Liver (tissue), 9 donors: Measurements from ENCODE around the gene WWOX. TPM values are rescaled to one million over a fixed set of nuclear protein-coding genes. Genes with fewer than 3 reads are reported as not detected.

Experiments
- DNase-seq: peaks from one replicate; pipeline ENCODE4 v3.0.0-alpha.2; 2017; ENCODE audit warnings: low spot score
- H3K27ac ChIP-seq, 2 donors: one replicate each; pipeline ENCODE4 v1.7.0; 2013; ENCODE audit warnings: inconsistent platforms in 2 of 2, low read length in 2 of 2, control low read depth in 1 of 2, low read depth in 1 of 2, mild to moderate bottlenecking in 1 of 2
- H3K27me3 ChIP-seq, 4 donors: one replicate each; pipeline versions ENCODE4 v1.6.1 to v1.7.0; 2013; ENCODE audit warnings: low read length in 3 of 4, inconsistent platforms in 1 of 4, mild to moderate bottlenecking in 1 of 4, moderate library complexity in 1 of 4; ENCODE audit not compliant: control insufficient read depth in 4 of 4, insufficient read depth in 4 of 4
- H3K36me3 ChIP-seq, 4 donors: one replicate each; pipeline versions ENCODE4 v1.6.1 to v1.7.0; 2013; ENCODE audit warnings: low read length in 3 of 4, mild to moderate bottlenecking in 3 of 4, low read depth in 1 of 4, moderate library complexity in 1 of 4; ENCODE audit not compliant: control insufficient read depth in 4 of 4, insufficient read depth in 3 of 4
- H3K4me1 ChIP-seq, 4 donors: one replicate each; pipeline versions ENCODE4 v1.6.1 to v1.7.0; 2013; ENCODE audit warnings: low read length in 3 of 4, mild to moderate bottlenecking in 3 of 4, moderate library complexity in 1 of 4; ENCODE audit not compliant: control insufficient read depth in 4 of 4, insufficient read depth in 4 of 4
- H3K4me3 ChIP-seq, 3 donors: one replicate each; pipeline versions ENCODE4 v1.6.1 to v1.7.0; 2013; ENCODE audit warnings: low read length in 3 of 3, control low read depth in 1 of 3, low read depth in 1 of 3, mild to moderate bottlenecking in 1 of 3
- H3K9ac ChIP-seq, 2 donors: one replicate each; pipeline ENCODE4 v1.7.0; 2013; ENCODE audit warnings: low read length in 2 of 2, mild to moderate bottlenecking in 2 of 2, moderate library complexity in 2 of 2, control low read depth in 1 of 2, low read depth in 1 of 2
- H3K9me3 ChIP-seq, 4 donors: one replicate each; pipeline versions ENCODE4 v1.6.1 to v1.7.0; 2013; ENCODE audit warnings: low read length in 3 of 4; ENCODE audit not compliant: control insufficient read depth in 4 of 4
- HNF4A ChIP-seq, 2 donors: conservative IDR thresholded peaks; 2 replicates each; pipeline ENCODE4 v1.6.1; 2016; ENCODE audit warnings: antibody characterized with exemption in 2 of 2, mild to moderate bottlenecking in 2 of 2
- NR2F2 ChIP-seq: IDR thresholded peaks from 2 replicates; pipeline ENCODE4 v1.6.1; 2016; ENCODE audit warnings: antibody characterized with exemption
- RAD21 ChIP-seq, 2 donors: IDR thresholded peaks; 2 replicates each; pipeline ENCODE4 v1.6.1; 2016; ENCODE audit warnings: antibody characterized with exemption in 2 of 2, mild to moderate bottlenecking in 2 of 2
- RXRA ChIP-seq, 2 donors: IDR thresholded peaks; 2 replicates each; pipeline ENCODE4 v1.6.1; 2017 to 2018; ENCODE audit warnings: antibody characterized with exemption in 2 of 2, mild to moderate bottlenecking in 1 of 2
- SP1 ChIP-seq: IDR thresholded peaks from 2 replicates; pipeline ENCODE4 v1.6.1; 2018; ENCODE audit warnings: antibody characterized with exemption, mild to moderate bottlenecking
- YY1 ChIP-seq: IDR thresholded peaks from 2 replicates; pipeline ENCODE4 v1.6.1; 2016; ENCODE audit warnings: antibody characterized with exemption, mild to moderate bottlenecking
- WGBS: extraction: QIAGEN DNeasy Blood & Tissue Kit; methylation state at CpG from one replicate; pipeline ENCODE4 v1.1.7; 2013; 5-methylcytosine and 5-hydroxymethylcytosine counted together
- polyA plus RNA-seq, 2 donors: library from polyadenylated mRNA; stranded (reverse) in 1 of 2; unstranded in 1 of 2; fragments of 200-250 nt in 1 of 2; fragments of >200 nt in 1 of 2; fragmentation: Nextera tagmentation in 1 of 2; extraction: Ambion mirVana in 1 of 2; gene quantifications; one replicate each; pipeline versions ENCODE4 v1.2.1 to v1.2.3, GENCODE V29; 2013 to 2015
- total RNA-seq, 2 donors: library from RNA; depleted of rRNA; stranded (reverse); fragments of >200 nt; gene quantifications; one replicate each; pipeline ENCODE4 v1.2.3, GENCODE V29; 2014
- TF ChIP-seq, protein P1 (sequence below): IDR thresholded peaks from 2 replicates; pipeline ENCODE4 v1.6.1; 2016; ENCODE audit warnings: antibody characterized with exemption, mild to moderate bottlenecking
- TF ChIP-seq, protein P2 (sequence below): IDR thresholded peaks from 2 replicates; pipeline ENCODE4 v1.6.1; 2016; ENCODE audit warnings: antibody characterized with exemption
- TF ChIP-seq, protein P3 (sequence below): fragments of 150-350 bp; IDR thresholded peaks from 2 replicates; pipeline ENCODE4 v1.5.1; 2017; ENCODE audit warnings: improper control_type of control experiment, low read depth, low read length; ENCODE audit not compliant: missing input control
- donor health status: healthy.
- donor health status: healthy.
- donor health status: healthy.
- donor health status: healthy.
- donor health status: healthy.

Gene WWOX
- total and polyA plus RNA-seq, 4 donors: 9.8 to 46.0 (median 15.3) TPM

DNA sequence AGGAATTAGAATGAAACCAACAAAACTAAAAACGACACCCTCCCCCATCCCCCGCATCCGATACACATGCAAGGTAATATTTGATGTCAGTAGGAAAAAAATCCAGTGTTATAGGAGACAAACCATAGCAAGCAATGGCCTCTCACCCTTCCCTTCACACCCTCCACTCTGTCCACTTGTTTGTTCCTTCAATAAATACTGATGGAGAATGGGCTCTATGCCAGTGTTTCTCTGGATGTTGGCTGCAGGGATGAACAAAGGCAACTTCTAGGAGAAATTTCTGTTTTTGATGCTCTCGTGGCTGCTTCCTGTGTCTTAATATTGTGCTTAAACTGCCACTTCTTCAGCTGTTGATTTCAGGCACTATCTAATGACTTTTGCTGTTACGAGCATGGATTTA lies 98.8 kb downstream of the WWOX start (continued):
- TF ChIP-seq, protein P1, sequence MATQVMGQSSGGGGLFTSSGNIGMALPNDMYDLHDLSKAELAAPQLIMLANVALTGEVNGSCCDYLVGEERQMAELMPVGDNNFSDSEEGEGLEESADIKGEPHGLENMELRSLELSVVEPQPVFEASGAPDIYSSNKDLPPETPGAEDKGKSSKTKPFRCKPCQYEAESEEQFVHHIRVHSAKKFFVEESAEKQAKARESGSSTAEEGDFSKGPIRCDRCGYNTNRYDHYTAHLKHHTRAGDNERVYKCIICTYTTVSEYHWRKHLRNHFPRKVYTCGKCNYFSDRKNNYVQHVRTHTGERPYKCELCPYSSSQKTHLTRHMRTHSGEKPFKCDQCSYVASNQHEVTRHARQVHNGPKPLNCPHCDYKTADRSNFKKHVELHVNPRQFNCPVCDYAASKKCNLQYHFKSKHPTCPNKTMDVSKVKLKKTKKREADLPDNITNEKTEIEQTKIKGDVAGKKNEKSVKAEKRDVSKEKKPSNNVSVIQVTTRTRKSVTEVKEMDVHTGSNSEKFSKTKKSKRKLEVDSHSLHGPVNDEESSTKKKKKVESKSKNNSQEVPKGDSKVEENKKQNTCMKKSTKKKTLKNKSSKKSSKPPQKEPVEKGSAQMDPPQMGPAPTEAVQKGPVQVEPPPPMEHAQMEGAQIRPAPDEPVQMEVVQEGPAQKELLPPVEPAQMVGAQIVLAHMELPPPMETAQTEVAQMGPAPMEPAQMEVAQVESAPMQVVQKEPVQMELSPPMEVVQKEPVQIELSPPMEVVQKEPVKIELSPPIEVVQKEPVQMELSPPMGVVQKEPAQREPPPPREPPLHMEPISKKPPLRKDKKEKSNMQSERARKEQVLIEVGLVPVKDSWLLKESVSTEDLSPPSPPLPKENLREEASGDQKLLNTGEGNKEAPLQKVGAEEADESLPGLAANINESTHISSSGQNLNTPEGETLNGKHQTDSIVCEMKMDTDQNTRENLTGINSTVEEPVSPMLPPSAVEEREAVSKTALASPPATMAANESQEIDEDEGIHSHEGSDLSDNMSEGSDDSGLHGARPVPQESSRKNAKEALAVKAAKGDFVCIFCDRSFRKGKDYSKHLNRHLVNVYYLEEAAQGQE: no peak

DNA sequence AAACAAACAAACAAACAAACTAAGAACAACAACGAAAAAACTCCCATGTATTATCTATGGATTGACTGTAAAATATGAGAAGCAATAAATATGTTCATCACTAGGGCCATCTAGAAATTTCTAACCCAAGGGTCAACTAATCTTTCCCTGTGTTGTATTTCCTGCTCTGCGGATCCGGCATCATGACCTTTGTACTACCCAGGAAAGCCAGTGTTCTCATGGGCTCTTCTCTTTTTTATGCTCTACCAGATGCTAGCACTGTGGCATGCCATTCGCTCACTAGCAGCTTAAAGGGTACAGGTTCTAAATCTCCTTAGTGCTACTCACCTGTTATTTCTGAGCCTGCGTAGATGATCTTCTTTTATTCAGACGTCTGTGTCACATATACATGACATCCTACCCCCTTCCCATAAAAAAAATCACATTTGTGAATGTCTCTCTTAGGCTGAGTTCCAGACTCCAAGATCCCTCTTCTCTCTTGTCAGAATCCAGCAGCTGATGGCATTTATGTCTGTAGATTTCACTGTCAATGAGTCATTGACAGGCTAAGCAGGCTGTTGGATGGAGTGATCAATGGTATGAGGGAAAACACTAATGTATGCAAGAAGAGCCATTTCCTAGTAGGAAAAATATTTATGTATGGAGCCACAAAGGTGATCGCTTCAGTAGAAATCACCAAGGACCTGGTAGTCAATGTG lies 100.0 kb downstream of the WWOX start:
- no peak for TF ChIP-seq RAD21 (IDR thresholded peaks at IDR 0.05)
- TF ChIP-seq, protein P2, sequence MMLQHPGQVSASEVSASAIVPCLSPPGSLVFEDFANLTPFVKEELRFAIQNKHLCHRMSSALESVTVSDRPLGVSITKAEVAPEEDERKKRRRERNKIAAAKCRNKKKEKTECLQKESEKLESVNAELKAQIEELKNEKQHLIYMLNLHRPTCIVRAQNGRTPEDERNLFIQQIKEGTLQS: no peak
- peak; percentile 32 to 44 for TF ChIP-seq HNF4A (conservative IDR thresholded peaks at IDR 0.05)
- no peak for TF ChIP-seq NR2F2
- peak; percentile 15 for TF ChIP-seq SP1
- no peak overlapping the region for H3K4me3 ChIP-seq
- no peak overlapping the region for H3K9ac ChIP-seq
- no peaks in the 10 kb centered on the region for H3K36me3 ChIP-seq
- no peaks in the 10 kb centered on the region for H3K27me3 ChIP-seq
- peaks cover 2 to 5% (median 4%) of the 10 kb centered on the region in 4 donors for H3K4me1 ChIP-seq
- WGBS: 70% methylated on average over 7 of the region's 7 CpGs
- no peaks in the 10 kb centered on the region for H3K9me3 ChIP-seq
- no peak for DNase-seq
- no peak overlapping the region for H3K27ac ChIP-seq

DNA sequence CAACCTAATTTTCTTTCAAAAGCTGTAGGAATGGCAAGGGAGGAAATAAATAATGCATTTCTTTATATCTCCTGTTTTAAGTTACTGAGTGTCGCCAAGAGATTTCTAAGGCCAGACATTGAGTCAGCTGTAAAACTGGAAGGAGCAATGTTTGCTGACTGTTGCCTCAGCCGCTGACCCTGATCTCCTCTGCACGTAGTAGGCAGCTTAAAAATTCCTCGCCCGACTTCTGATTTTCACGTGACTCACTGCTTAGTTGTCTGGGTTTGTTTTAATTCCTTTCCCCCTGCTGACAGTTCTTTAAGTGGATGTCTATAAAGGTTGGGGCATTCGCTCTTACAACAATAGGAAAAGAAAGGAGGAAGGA lies 100.6 kb downstream of the WWOX start:
- Histone ChIP-seq H3K27me3 (no peaks in the 10 kb centered on the region), H3K9ac (no peak overlapping the region)
- TF ChIP-seq, protein P2: no peak
- TF ChIP-seq RAD21 (IDR thresholded peaks at IDR 0.05) (no peak), HNF4A (conservative IDR thresholded peaks at IDR 0.05) (no peak), NR2F2 (no peak), YY1 (no peak), RXRA (IDR thresholded peaks at IDR 0.05) (no peak)
- TF ChIP-seq, protein P3, sequence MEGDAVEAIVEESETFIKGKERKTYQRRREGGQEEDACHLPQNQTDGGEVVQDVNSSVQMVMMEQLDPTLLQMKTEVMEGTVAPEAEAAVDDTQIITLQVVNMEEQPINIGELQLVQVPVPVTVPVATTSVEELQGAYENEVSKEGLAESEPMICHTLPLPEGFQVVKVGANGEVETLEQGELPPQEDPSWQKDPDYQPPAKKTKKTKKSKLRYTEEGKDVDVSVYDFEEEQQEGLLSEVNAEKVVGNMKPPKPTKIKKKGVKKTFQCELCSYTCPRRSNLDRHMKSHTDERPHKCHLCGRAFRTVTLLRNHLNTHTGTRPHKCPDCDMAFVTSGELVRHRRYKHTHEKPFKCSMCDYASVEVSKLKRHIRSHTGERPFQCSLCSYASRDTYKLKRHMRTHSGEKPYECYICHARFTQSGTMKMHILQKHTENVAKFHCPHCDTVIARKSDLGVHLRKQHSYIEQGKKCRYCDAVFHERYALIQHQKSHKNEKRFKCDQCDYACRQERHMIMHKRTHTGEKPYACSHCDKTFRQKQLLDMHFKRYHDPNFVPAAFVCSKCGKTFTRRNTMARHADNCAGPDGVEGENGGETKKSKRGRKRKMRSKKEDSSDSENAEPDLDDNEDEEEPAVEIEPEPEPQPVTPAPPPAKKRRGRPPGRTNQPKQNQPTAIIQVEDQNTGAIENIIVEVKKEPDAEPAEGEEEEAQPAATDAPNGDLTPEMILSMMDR: no peak

More for the DNA sequence above, 100.6 kb downstream of the WWOX start:
- Histone ChIP-seq H3K9me3 (no peaks in the 10 kb centered on the region), H3K36me3 (no peaks in the 10 kb centered on the region), H3K4me1 (peaks cover 2 to 5% (median 4%) of the 10 kb centered on the region in 4 donors), H3K27ac (no peak overlapping the region), H3K4me3 (no peak overlapping the region)
- DNase-seq: no peak
- 89% methylated on average over 7 of the region's 7 CpGs for WGBS
